H1 (cell line): ENCODE results near the gene MKRN2OS. TPM values are rescaled to one million over a fixed set of nuclear protein-coding genes. Genes with fewer than 3 reads are reported as not detected.

Experiments
- CTCF ChIA-PET: fragments of 300-600 bp; sonication (Branson Sonifier 250); formaldehyde crosslinking; loops from one replicate; lab custom pipeline; 2021; ENCODE audit not compliant: partially characterized antibody; lab: Charles Lee
- POLR2A ChIA-PET: fragments of 300-600 bp; sonication (Branson Sonifier 250); formaldehyde crosslinking; loops from one replicate; lab custom pipeline; 2021; ENCODE audit warnings: inconsistent platforms; ENCODE audit not compliant: partially characterized antibody; lab: Charles Lee
- DNase-seq, 2 experiments: peaks; one replicate each; pipeline versions ENCODE4 v3.0.0 to v3.0.0-alpha.2; 2010 to 2022; ENCODE audit warnings: low spot score in 2 of 2, low read depth in 1 of 2, mixed read lengths in 1 of 2
- FAIRE-seq: peaks from 2 replicates; lab custom pipeline; 2011; peaks lifted over from hg19 to GRCh38; lab: Jason Lieb, UNC
- H2AFZ ChIP-seq: 2 replicates; pipeline ENCODE4 v1.8.1; 2012; ENCODE audit warnings: low read length, inconsistent platforms
- H2AK5ac ChIP-seq: 2 replicates; pipeline ENCODE4 v1.6.1; 2013; ENCODE audit warnings: low read depth, low read length
- H2BK120ac ChIP-seq: replicated peaks from 2 replicates; pipeline ENCODE3; 2013; ENCODE audit warnings: low read depth, low read length, inconsistent platforms
- H2BK12ac ChIP-seq: 2 replicates; pipeline ENCODE4 v1.6.1; 2013; ENCODE audit warnings: low read depth, low read length
- H2BK15ac ChIP-seq: 2 replicates; pipeline ENCODE4 v1.6.1; 2013; ENCODE audit warnings: low read length
- H2BK20ac ChIP-seq: 2 replicates; pipeline ENCODE4 v1.6.1; 2013; ENCODE audit warnings: low read length
- H2BK5ac ChIP-seq: 2 replicates; pipeline ENCODE4 v1.6.1; 2013; ENCODE audit warnings: low read depth, low read length
- H3K14ac ChIP-seq: 2 replicates; pipeline ENCODE4 v1.6.1; 2013; ENCODE audit warnings: inconsistent platforms; ENCODE audit not compliant: insufficient read length
- H3K18ac ChIP-seq: 2 replicates; pipeline ENCODE4 v1.6.1; 2013; ENCODE audit warnings: low read length; ENCODE audit errors: extremely low read depth
- H3K23ac ChIP-seq: 2 replicates; pipeline ENCODE4 v1.6.1; 2013; ENCODE audit warnings: inconsistent platforms; ENCODE audit not compliant: insufficient read length
- H3K23me2 ChIP-seq: 2 replicates; pipeline ENCODE4 v1.6.1; 2013; ENCODE audit warnings: low read depth, low read length
- H3K27ac ChIP-seq: 2 replicates; pipeline ENCODE4 v1.6.1; 2011; ENCODE audit warnings: low read depth, low read length, inconsistent platforms
- H3K27me3 ChIP-seq, 4 experiments: replicated peaks in 1 of 4; 1 replicate in 1 of 4; 2 replicates in 3 of 4; pipeline versions ENCODE4 v1.6.1 to v1.8.1; 2011 to 2013; ENCODE audit warnings: low read length in 3 of 4, mild to moderate bottlenecking in 3 of 4, inconsistent platforms in 2 of 4, mixed read lengths in 2 of 4, moderate library complexity in 1 of 4; ENCODE audit not compliant: control insufficient read depth in 3 of 4, insufficient read depth in 3 of 4; ENCODE audit errors: extremely low read depth in 1 of 4
- H3K36me3 ChIP-seq, 4 experiments: 2 replicates each; pipeline versions ENCODE4 v1.6.1 to v1.8.1; 2011 to 2013; ENCODE audit warnings: mild to moderate bottlenecking in 4 of 4, low read length in 3 of 4, moderate library complexity in 2 of 4, control low read depth in 1 of 4, inconsistent platforms in 1 of 4; ENCODE audit not compliant: insufficient read depth in 4 of 4, control insufficient read depth in 2 of 4
- H3K4ac ChIP-seq: replicated peaks from 2 replicates; pipeline ENCODE3; 2013; ENCODE audit warnings: low read length, low read depth, mixed read lengths, inconsistent platforms; ENCODE audit not compliant: insufficient read length
- H3K4me1 ChIP-seq, 4 experiments: replicated peaks in 1 of 4; 1 replicate in 1 of 4; 2 replicates in 3 of 4; pipeline versions ENCODE4 v1.6.1 to v1.8.1; 2011 to 2013; ENCODE audit warnings: low read length in 3 of 4, inconsistent platforms in 2 of 4, mixed read lengths in 1 of 4; ENCODE audit not compliant: insufficient read depth in 4 of 4, control insufficient read depth in 3 of 4
- H3K4me2 ChIP-seq, 2 experiments: 2 replicates each; pipeline versions ENCODE4 v1.6.1 to v1.8.1; 2011 to 2013; ENCODE audit warnings: low read depth in 2 of 2, low read length in 2 of 2, control low read depth in 1 of 2, inconsistent platforms in 1 of 2, mild to moderate bottlenecking in 1 of 2; ENCODE audit not compliant: insufficient read depth in 1 of 2
- H3K4me3 ChIP-seq, 4 experiments: fragments of 200-600, 300-600 bp in 1 of 4; sonication (generic), shearing (Covaris generic), sonication (Bioruptor Twin) in 1 of 4; 2 replicates each; pipeline versions ENCODE4 v1.5.1 to v1.8.1; 2011 to 2016; ENCODE audit warnings: low read length in 4 of 4, low read depth in 3 of 4, control low read depth in 2 of 4, inconsistent platforms in 2 of 4, mild to moderate bottlenecking in 2 of 4, mixed read lengths in 1 of 4, moderate library complexity in 1 of 4; ENCODE audit not compliant: insufficient read depth in 2 of 4; ENCODE audit errors: extremely low read depth in 1 of 4
- H3K56ac ChIP-seq: replicated peaks from 2 replicates; pipeline ENCODE3; 2013; ENCODE audit warnings: low read depth, mild to moderate bottlenecking, mixed read lengths, low read length, inconsistent platforms; ENCODE audit not compliant: insufficient read length
- H3K79me1 ChIP-seq: 2 replicates; pipeline ENCODE4 v1.6.1; 2013; ENCODE audit warnings: low read depth, low read length, control low read depth
- H3K79me2 ChIP-seq, 2 experiments: 2 replicates each; pipeline versions ENCODE4 v1.6.1 to v1.8.1; 2012 to 2013; ENCODE audit warnings: low read length in 2 of 2, mild to moderate bottlenecking in 2 of 2, inconsistent platforms in 1 of 2; ENCODE audit not compliant: insufficient read depth in 2 of 2, control insufficient read depth in 1 of 2
- H3K9ac ChIP-seq, 4 experiments: replicated peaks in 1 of 4; 1 replicate in 1 of 4; 2 replicates in 3 of 4; pipeline versions ENCODE4 v1.6.1 to v1.8.1; 2011 to 2013; ENCODE audit warnings: low read depth in 3 of 4, low read length in 3 of 4, control low read depth in 2 of 4, mild to moderate bottlenecking in 2 of 4, moderate library complexity in 2 of 4, inconsistent platforms in 1 of 4; ENCODE audit errors: extremely low read depth in 1 of 4
- H3K9me3 ChIP-seq, 2 experiments: 2 replicates each; pipeline versions ENCODE4 v1.6.1 to v1.8.1; 2012 to 2013; ENCODE audit warnings: mild to moderate bottlenecking in 2 of 2, moderate library complexity in 2 of 2, control low read depth in 1 of 2, inconsistent platforms in 1 of 2, low read depth in 1 of 2, low read length in 1 of 2, mixed read lengths in 1 of 2; ENCODE audit not compliant: insufficient read depth in 2 of 2
- H4K20me1 ChIP-seq, 2 experiments: replicated peaks in 1 of 2; 2 replicates each; pipeline versions ENCODE3 to v1.8.1; 2011 to 2013; ENCODE audit warnings: inconsistent platforms in 2 of 2, low read length in 2 of 2, mild to moderate bottlenecking in 1 of 2; ENCODE audit not compliant: insufficient read depth in 2 of 2, control insufficient read depth in 1 of 2
- H4K5ac ChIP-seq: 2 replicates; pipeline ENCODE4 v1.6.1; 2013; ENCODE audit warnings: low read length, low read depth, mixed read lengths, inconsistent platforms; ENCODE audit not compliant: insufficient read length
- H4K8ac ChIP-seq: 2 replicates; pipeline ENCODE4 v1.8.0; 2013; ENCODE audit warnings: mild to moderate bottlenecking, moderate library complexity, low read length, inconsistent platforms; ENCODE audit not compliant: insufficient read depth; ENCODE audit errors: extremely low read depth
- H4K91ac ChIP-seq: replicated peaks from 2 replicates; pipeline ENCODE3; 2013; ENCODE audit warnings: low read length, mixed read lengths, inconsistent platforms; ENCODE audit not compliant: insufficient read length
- CHD2 ChIP-seq: IDR thresholded peaks from 2 replicates; pipeline ENCODE4 v1.6.1; 2012; ENCODE audit warnings: low read length, improper control_type of control experiment
- SRF ChIP-seq: IDR thresholded peaks from 2 replicates; pipeline ENCODE4 v1.6.1; 2011; ENCODE audit warnings: mild to moderate bottlenecking, low read depth, low read length, moderate library complexity
- SUZ12 ChIP-seq: fragments of 200-600 bp; sonication (generic); IDR thresholded peaks from 2 replicates; pipeline ENCODE4 v1.6.1; 2012; ENCODE audit warnings: mild to moderate bottlenecking, inconsistent platforms, low read length, moderate library complexity, mixed read lengths
- WGBS, 2 experiments: shearing (Covaris generic) in 1 of 2; methylation state at CpG; one replicate each; pipeline versions ENCODE4 v1.1.6 to v1.1.7; 2013 to 2015; ENCODE audit warnings: low lambda C conversion rate in 2 of 2, mixed read lengths in 2 of 2, inconsistent platforms in 1 of 2, low coverage in 1 of 2, missing lambda C conversion rate in 1 of 2; ENCODE audit not compliant: insufficient replicate concordance in 2 of 2, insufficient coverage in 1 of 2, insufficient read length in 1 of 2; ENCODE audit errors: extremely low coverage in 1 of 2, missing lambda C conversion rate in 1 of 2; 5-methylcytosine and 5-hydroxymethylcytosine counted together
- polyA plus RNA-seq, 7 experiments: library from polyadenylated mRNA; depleted of rRNA in 3 of 7; stranded (reverse) in 5 of 7; unstranded in 2 of 7; fragments of >200 nt in 5 of 7; fragments of 200-250 nt in 2 of 7; gene quantifications; 1 replicate in 5 of 7; 2 replicates in 1 of 7; 4 replicates in 1 of 7; pipeline versions ENCODE4 v1.2.1 to v1.2.3, GENCODE V29; 2011 to 2013; ENCODE audit warnings: missing spikeins in 2 of 7, mixed read lengths in 2 of 7
- total RNA-seq: library from RNA; stranded (reverse); fragmentation: NEBNext Ultra II Directional; extraction: Animal tissue kit (Norgen Biotek cat#: 25700); gene quantifications from 2 replicates; pipeline ENCODE4 v1.2.1, GENCODE V29; 2021

Gene MKRN2OS
- total and polyA plus RNA-seq, 2 of the 8 experiments (the other 6 are each of a cell fraction or from before 2014, with no cell fraction given), result 0.15 to 0.41 TPM

- H4K91ac ChIP-seq, result no peak overlapping the region
- no peak overlapping the region for H4K8ac ChIP-seq
- peaks cover 11 to 65% (median 44%) of the 10 kb centered on the region in 4 experiments; a peak in 7 of 8 replicates for H3K36me3 ChIP-seq
- no peaks in the 10 kb centered on the region for H3K4me1 ChIP-seq
- no peak overlapping the region for H3K4me3 ChIP-seq
- no peak overlapping the region for H2BK5ac ChIP-seq
- H3K14ac ChIP-seq, result no peak overlapping the region
- H4K20me1 ChIP-seq, result peaks cover 0 to 5% of the 10 kb centered on the region in 2 experiments
- no peak overlapping the region for H2BK120ac ChIP-seq
- H3K4me2 ChIP-seq, result no peak overlapping the region
- no peak overlapping the region for H2BK20ac ChIP-seq
- H3K79me2 ChIP-seq, result no peaks in the 10 kb centered on the region
- H4K5ac ChIP-seq, result no peak overlapping the region
- H3K27me3 ChIP-seq, result no peaks in the 10 kb centered on the region
- H3K9me3 ChIP-seq, result no peaks in the 10 kb centered on the region
- no peak overlapping the region for H3K4ac ChIP-seq
- H3K56ac ChIP-seq, result no peak overlapping the region
- no peaks in the 10 kb centered on the region; the same call in 1 of the 2 replicates for H3K79me1 ChIP-seq
- CTCF ChIA-PET, result no interaction called here
- FAIRE-seq, result no peak
- 94% methylated on average over 3 of the region's 3 CpGs; no CpG with 5 or more reads in 1 of the 2 experiments for WGBS, 2 experiments
- TF ChIP-seq CHD2 (no peak), SRF (no peak), SUZ12 (no peak)
- TF ChIP-seq, all 59 proteins: peak for 0
- Histone ChIP-seq H3K23me2 (no peaks in the 10 kb centered on the region), H3K27ac (no peak overlapping the region), H3K9ac (no peak overlapping the region), H3K23ac (no peak overlapping the region), H3K18ac (no peak overlapping the region), H2AFZ (no peak overlapping the region), H2BK15ac (no peak overlapping the region), H2AK5ac (no peak overlapping the region), H2BK12ac (no peak overlapping the region)
- no peak for DNase-seq
- POLR2A ChIA-PET, result interaction anchor here (0.9 to 1.1 kb wide), 2 partner anchors 10 to 15 kb away, joined by 3 to 4 read pairs; no protein-coding TSS in a partner anchor
Observed at GRCh38 chr3:12593473-12593872, 48.2 kb upstream of the MKRN2OS start.
